Activated CD4-positive, CD25-positive, alpha-beta regulatory T cell treated with anti-CD3 and anti-CD28 coated beads, Interleukin-2, amount 50 U/mL, for 72 hours (primary cell): ENCODE measurements around the gene ZNF746.

Source experiments
- DNase-seq: peaks from one replicate; pipeline ENCODE4 v3.0.0; 2021

Gene ZNF746

GRCh38 chr7:149489391-149490024 lies 8.1 kb downstream of the ZNF746 start:
- DNase-seq, result no peak

GRCh38 chr7:149479568-149479967 lies 18.0 kb downstream of the ZNF746 start:
- DNase-seq, result no peak

- no peak for DNase-seq
Measured at GRCh38 chr7:149478754-149479153, 18.9 kb downstream of the ZNF746 start.

GRCh38 chr7:149477494-149478443 lies 19.8 kb downstream of the ZNF746 start:
- DNase-seq, result no peak

- no peak for DNase-seq
Measured at GRCh38 chr7:149476791-149477190, 20.8 kb downstream of the ZNF746 start.

GRCh38 chr7:149475121-149476045 lies 22.2 kb downstream of the ZNF746 start:
- no peak for DNase-seq

- DNase-seq, result no peak
Measured at GRCh38 chr7:149474309-149475120, 23.1 kb downstream of the ZNF746 start.

- DNase-seq, result no peak
Measured at GRCh38 chr7:149473251-149473650, 24.4 kb downstream of the ZNF746 start.

- DNase-seq, result no peak
Measured at GRCh38 chr7:149471289-149471953, 26.2 kb downstream of the ZNF746 start.

GRCh38 chr7:149469806-149470205 lies 27.8 kb downstream of the ZNF746 start:
- no peak for DNase-seq

- no peak for DNase-seq
Measured at GRCh38 chr7:149468208-149468607, 29.4 kb downstream of the ZNF746 start.

- DNase-seq, result no peak
Measured at GRCh38 chr7:149467321-149467859, 30.2 kb downstream of the ZNF746 start.

- DNase-seq, result no peak
Measured at GRCh38 chr7:149466364-149466763, 31.2 kb downstream of the ZNF746 start.

GRCh38 chr7:149463500-149464161 lies 34.0 kb downstream of the ZNF746 start:
- no peak for DNase-seq

- no peak for DNase-seq
Measured at GRCh38 chr7:149462101-149462520, 35.5 kb downstream of the ZNF746 start.

- peak; percentile 76 for DNase-seq
Measured at GRCh38 chr7:149460493-149461277, 36.9 kb downstream of the ZNF746 start, which contains the start of gene ZNF777. ZNF777 (minus strand) TSS chr7:149461062; CDS start chr7:149456022, 5,040 bp downstream.

GRCh38 chr7:149459540-149460452 lies 37.8 kb downstream of the ZNF746 start:
- DNase-seq, result peak; percentile 58

- no peak for DNase-seq
Measured at GRCh38 chr7:149459201-149459539, 38.4 kb downstream of the ZNF746 start.

GRCh38 chr7:149458235-149458634 lies 39.4 kb downstream of the ZNF746 start:
- DNase-seq, result no peak
